ENCODE measurements around the gene F12.

GRCh38 chr5:177356746-177357145 is 52.6 kb downstream of the F12 start:
- TF ChIP-seq EZH2phosphoT487 (IDR thresholded peaks at IDR 0.05) (no peak), CTCF (IDR thresholded peaks at IDR 0.05) (no peak)

Data from neural progenitor cell (in vitro differentiated cells).